NB4 (cell line): ENCODE results near the gene NHS.

ENCODE experiments used
- DNase-seq: peaks from one replicate; pipeline ENCODE4 v3.0.0; 2010; ENCODE audit warnings: low read depth
- H3K4me3 ChIP-seq: one replicate; pipeline ENCODE4 v1.5.1; 2011; ENCODE audit warnings: mild to moderate bottlenecking, low read depth, low read length, moderate library complexity
- CTCF ChIP-seq: IDR thresholded peaks from one replicate; pipeline ENCODE4 v1.5.1; 2012; ENCODE audit warnings: low read depth, low read length
- MAX ChIP-seq: IDR thresholded peaks from 2 replicates; pipeline ENCODE4 v1.6.1; 2011; ENCODE audit warnings: low read depth, low read length
- MYC ChIP-seq: IDR thresholded peaks from 2 replicates; pipeline ENCODE4 v1.6.1; 2011; ENCODE audit warnings: low read depth, low read length
- POLR2A ChIP-seq: IDR thresholded peaks from 2 replicates; pipeline ENCODE4 v1.6.1; 2011; ENCODE audit warnings: mild to moderate bottlenecking; ENCODE audit not compliant: insufficient read length; ENCODE audit errors: extremely low read depth

Gene NHS

GRCh38 chrX:17405225-17405969 is 30.4 kb downstream of the NHS start:
- H3K4me3 ChIP-seq, result no peak overlapping the region
- no peak for TF ChIP-seq CTCF
- TF ChIP-seq MYC, result no peak
- no peak for TF ChIP-seq MAX
- TF ChIP-seq POLR2A, result no peak
- no peak for DNase-seq

GRCh38 chrX:17409566-17410290 is 34.7 kb downstream of the NHS start:
- H3K4me3 ChIP-seq, result no peak overlapping the region
- DNase-seq, result no peak
- no peak for TF ChIP-seq MAX
- no peak for TF ChIP-seq POLR2A
- no peak for TF ChIP-seq CTCF
- TF ChIP-seq MYC, result no peak

- TF ChIP-seq CTCF (no peak), MYC (no peak), MAX (no peak), POLR2A (no peak)
- no peak for DNase-seq
- H3K4me3 ChIP-seq, result no peak overlapping the region
These were observed 35.7 kb downstream of the NHS start for GRCh38 chrX:17410651-17411050.

- no peak for DNase-seq
- no peak overlapping the region for H3K4me3 ChIP-seq
- TF ChIP-seq CTCF (no peak), POLR2A (no peak), MAX (no peak), MYC (no peak)
These were observed 36.2 kb downstream of the NHS start for GRCh38 chrX:17411205-17411604.

GRCh38 chrX:17412692-17413091 is 37.7 kb downstream of the NHS start:
- TF ChIP-seq POLR2A (no peak), MYC (no peak), CTCF (no peak), MAX (no peak)
- no peak overlapping the region for H3K4me3 ChIP-seq
- no peak for DNase-seq
